ENCODE results near the gene STK32B. TPM values are rescaled to one million over a fixed set of nuclear protein-coding genes. Genes with fewer than 3 reads are reported as not detected.

The STK32B gene
- total and polyA plus RNA-seq, 2 donors (not counting 1 experiment from before 2014, with no cell fraction given) = 0.22 to 0.30 TPM

DNA sequence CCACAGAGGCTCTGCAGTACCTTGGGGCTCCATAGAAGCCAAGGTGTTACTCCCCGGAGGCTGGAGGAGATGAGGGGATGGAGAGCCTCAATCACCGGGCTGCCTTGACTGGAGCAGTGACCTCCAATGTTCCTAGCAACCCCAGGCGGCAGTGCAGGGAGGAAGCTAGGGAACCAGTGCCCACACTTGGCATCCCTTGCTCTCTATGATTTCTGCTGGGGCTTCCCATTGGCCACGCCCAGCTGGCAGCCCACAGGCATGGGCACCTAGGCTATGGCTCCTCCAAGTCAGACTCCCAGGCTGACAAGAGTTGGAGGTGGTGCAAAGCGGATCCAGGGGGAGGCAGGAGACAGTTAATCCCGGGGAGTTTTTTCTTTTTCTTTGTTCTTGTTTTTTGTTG is 427.4 kb downstream of the STK32B start:
- DNase-seq (no peak), ATAC-seq (ENCODE audit: low read depth) (no peak)
- no peaks in the 10 kb centered on the region for H3K4me1 Mint-ChIP-seq
- 86% methylated on average over 4 of the region's 6 CpGs for WGBS (ENCODE audit: insufficient coverage)
- ChIA-PET CTCF (no interaction called here), POLR2A (no interaction called here)
- no peaks in the 10 kb centered on the region for H3K27me3 Mint-ChIP-seq
- H3K9me3 ChIP-seq (ENCODE audit: control extremely low read depth in 1 of 3, control insufficient read depth in 2 of 3, insufficient read depth in 1 of 3, low read length in 2 of 3) = peaks cover 0 to 9% (median 0%) of the 10 kb centered on the region in 3 donors
- no peak overlapping the region for H3K4me2 ChIP-seq (replicated peaks; ENCODE audit: low read depth, low read length, poor library complexity, severe bottlenecking)
- no peaks in the 10 kb centered on the region for H3K79me2 ChIP-seq (ENCODE audit: control insufficient read depth, insufficient read depth, low read length)
- H4K20me1 ChIP-seq (ENCODE audit: control insufficient read depth, insufficient read depth, low read length, poor library complexity, severe bottlenecking) = no peaks in the 10 kb centered on the region
- H2AFZ ChIP-seq (ENCODE audit: insufficient read depth, low read depth, low read length, poor library complexity, severe bottlenecking) = no peak overlapping the region
- H3K27ac ChIP-seq (ENCODE audit: low read length in 2 of 2) = no peak overlapping the region
- no peaks in the 10 kb centered on the region for H3K27me3 ChIP-seq (replicated peaks in 1 of 4; ENCODE audit: control extremely low read depth in 1 of 4, control insufficient read depth in 3 of 4, insufficient read depth in 4 of 4, low read length in 3 of 4)
- no peak overlapping the region for H3K4me3 Mint-ChIP-seq
- no peak overlapping the region for H3K4me3 ChIP-seq (ENCODE audit: control extremely low read depth in 1 of 5, extremely low read depth in 1 of 5, insufficient read depth in 1 of 5, low read depth in 2 of 5, low read length in 4 of 5)
- intact Hi-C loops (cut with micrococcal nuclease) = no loop called here
- no peaks in the 10 kb centered on the region for H3K36me3 ChIP-seq (replicated peaks in 1 of 2; ENCODE audit: control extremely low read depth in 1 of 2, control insufficient read depth in 1 of 2, extremely low read depth in 1 of 2, insufficient read depth in 2 of 2, low read length in 1 of 2)
- H3K9ac ChIP-seq (ENCODE audit: low read length) = no peak overlapping the region
- H3K27ac Mint-ChIP-seq = no peak overlapping the region
- no peaks in the 10 kb centered on the region for H3K4me1 ChIP-seq (ENCODE audit: control insufficient read depth in 2 of 2, insufficient read depth in 2 of 2, low read length in 2 of 2)
- peaks cover 1% of the 10 kb centered on the region for H3K9me3 Mint-ChIP-seq (ENCODE audit: insufficient read depth)
- TF ChIP-seq, protein P1, sequence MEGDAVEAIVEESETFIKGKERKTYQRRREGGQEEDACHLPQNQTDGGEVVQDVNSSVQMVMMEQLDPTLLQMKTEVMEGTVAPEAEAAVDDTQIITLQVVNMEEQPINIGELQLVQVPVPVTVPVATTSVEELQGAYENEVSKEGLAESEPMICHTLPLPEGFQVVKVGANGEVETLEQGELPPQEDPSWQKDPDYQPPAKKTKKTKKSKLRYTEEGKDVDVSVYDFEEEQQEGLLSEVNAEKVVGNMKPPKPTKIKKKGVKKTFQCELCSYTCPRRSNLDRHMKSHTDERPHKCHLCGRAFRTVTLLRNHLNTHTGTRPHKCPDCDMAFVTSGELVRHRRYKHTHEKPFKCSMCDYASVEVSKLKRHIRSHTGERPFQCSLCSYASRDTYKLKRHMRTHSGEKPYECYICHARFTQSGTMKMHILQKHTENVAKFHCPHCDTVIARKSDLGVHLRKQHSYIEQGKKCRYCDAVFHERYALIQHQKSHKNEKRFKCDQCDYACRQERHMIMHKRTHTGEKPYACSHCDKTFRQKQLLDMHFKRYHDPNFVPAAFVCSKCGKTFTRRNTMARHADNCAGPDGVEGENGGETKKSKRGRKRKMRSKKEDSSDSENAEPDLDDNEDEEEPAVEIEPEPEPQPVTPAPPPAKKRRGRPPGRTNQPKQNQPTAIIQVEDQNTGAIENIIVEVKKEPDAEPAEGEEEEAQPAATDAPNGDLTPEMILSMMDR (IDR thresholded peaks at IDR 0.05) = no peak
- no peak for TF ChIP-seq EZH2 (IDR thresholded peaks at IDR 0.05; ENCODE audit: borderline replicate concordance, insufficient read depth, low read depth, low read length, poor library complexity, severe bottlenecking)

DNA sequence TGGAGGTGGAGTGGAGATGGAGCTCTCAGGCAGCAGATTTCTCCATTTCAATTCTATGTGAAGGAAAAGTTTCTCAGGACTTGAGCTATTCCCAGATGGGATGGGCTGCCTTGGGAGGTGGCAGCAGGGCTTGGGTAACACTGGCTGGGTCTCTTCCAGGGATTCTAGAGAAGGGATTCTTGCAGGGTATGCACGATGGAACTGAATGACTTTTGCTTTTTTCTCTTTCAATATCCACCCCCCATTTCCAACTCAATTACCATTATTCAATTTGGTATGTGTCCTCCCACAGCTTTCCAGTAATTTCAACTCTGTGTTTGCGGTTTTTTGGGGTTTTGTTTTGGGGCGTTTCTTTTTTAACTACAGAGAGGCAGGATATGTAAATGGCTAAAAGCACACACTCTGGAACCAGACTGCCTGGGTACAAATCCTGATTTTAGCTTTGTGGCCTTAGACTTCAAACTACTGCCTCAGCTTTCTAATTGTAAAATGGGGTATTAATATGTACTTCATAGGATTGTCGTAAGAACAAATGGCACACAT is 428.3 kb downstream of the STK32B start:
- Histone ChIP-seq H3K4me2 (replicated peaks; ENCODE audit: low read depth, low read length, poor library complexity, severe bottlenecking) (no peak overlapping the region), H3K9ac (ENCODE audit: low read length) (no peak overlapping the region), H3K36me3 (replicated peaks in 1 of 2; ENCODE audit: control extremely low read depth in 1 of 2, control insufficient read depth in 1 of 2, extremely low read depth in 1 of 2, insufficient read depth in 2 of 2, low read length in 1 of 2) (no peaks in the 10 kb centered on the region), H3K79me2 (ENCODE audit: control insufficient read depth, insufficient read depth, low read length) (no peaks in the 10 kb centered on the region), H3K4me3 (ENCODE audit: control extremely low read depth in 1 of 5, extremely low read depth in 1 of 5, insufficient read depth in 1 of 5, low read depth in 2 of 5, low read length in 4 of 5) (no peak overlapping the region), H3K27me3 (replicated peaks in 1 of 4; ENCODE audit: control extremely low read depth in 1 of 4, control insufficient read depth in 3 of 4, insufficient read depth in 4 of 4, low read length in 3 of 4) (no peaks in the 10 kb centered on the region), H2AFZ (ENCODE audit: insufficient read depth, low read depth, low read length, poor library complexity, severe bottlenecking) (no peak overlapping the region), H3K9me3 (ENCODE audit: control extremely low read depth in 1 of 3, control insufficient read depth in 2 of 3, insufficient read depth in 1 of 3, low read length in 2 of 3) (peaks cover 0 to 4% (median 0%) of the 10 kb centered on the region in 3 donors), H4K20me1 (ENCODE audit: control insufficient read depth, insufficient read depth, low read length, poor library complexity, severe bottlenecking) (no peaks in the 10 kb centered on the region), H3K4me1 (ENCODE audit: control insufficient read depth in 2 of 2, insufficient read depth in 2 of 2, low read length in 2 of 2) (no peaks in the 10 kb centered on the region), H3K27ac (ENCODE audit: low read length in 2 of 2) (no peak overlapping the region)
- no peaks in the 10 kb centered on the region for H3K27me3 Mint-ChIP-seq
- no peak overlapping the region for H3K27ac Mint-ChIP-seq
- ATAC-seq (ENCODE audit: low read depth) (no peak), DNase-seq (no peak)
- no peak for TF ChIP-seq EZH2 (IDR thresholded peaks at IDR 0.05; ENCODE audit: borderline replicate concordance, insufficient read depth, low read depth, low read length, poor library complexity, severe bottlenecking)
- TF ChIP-seq, protein P1 (IDR thresholded peaks at IDR 0.05) = no peak
- intact Hi-C loops (cut with micrococcal nuclease) = no loop called here
- H3K4me1 Mint-ChIP-seq = no peaks in the 10 kb centered on the region
- peaks cover 1% of the 10 kb centered on the region for H3K9me3 Mint-ChIP-seq (ENCODE audit: insufficient read depth)
- ChIA-PET POLR2A (no interaction called here), CTCF (no interaction called here)
- WGBS (ENCODE audit: insufficient coverage) = no CpG with 5 or more reads among the region's 4 CpGs
- no peak overlapping the region for H3K4me3 Mint-ChIP-seq
